GM19035 (cell line): ENCODE measurements around the gene KAZN.

Experiments
- ATAC-seq: cut with Tn5 transposase; IDR thresholded peaks from one replicate; pipeline ENCODE4 v1.9.1; 2021; ENCODE audit not compliant: unreplicated experiment

Gene KAZN

DNA sequence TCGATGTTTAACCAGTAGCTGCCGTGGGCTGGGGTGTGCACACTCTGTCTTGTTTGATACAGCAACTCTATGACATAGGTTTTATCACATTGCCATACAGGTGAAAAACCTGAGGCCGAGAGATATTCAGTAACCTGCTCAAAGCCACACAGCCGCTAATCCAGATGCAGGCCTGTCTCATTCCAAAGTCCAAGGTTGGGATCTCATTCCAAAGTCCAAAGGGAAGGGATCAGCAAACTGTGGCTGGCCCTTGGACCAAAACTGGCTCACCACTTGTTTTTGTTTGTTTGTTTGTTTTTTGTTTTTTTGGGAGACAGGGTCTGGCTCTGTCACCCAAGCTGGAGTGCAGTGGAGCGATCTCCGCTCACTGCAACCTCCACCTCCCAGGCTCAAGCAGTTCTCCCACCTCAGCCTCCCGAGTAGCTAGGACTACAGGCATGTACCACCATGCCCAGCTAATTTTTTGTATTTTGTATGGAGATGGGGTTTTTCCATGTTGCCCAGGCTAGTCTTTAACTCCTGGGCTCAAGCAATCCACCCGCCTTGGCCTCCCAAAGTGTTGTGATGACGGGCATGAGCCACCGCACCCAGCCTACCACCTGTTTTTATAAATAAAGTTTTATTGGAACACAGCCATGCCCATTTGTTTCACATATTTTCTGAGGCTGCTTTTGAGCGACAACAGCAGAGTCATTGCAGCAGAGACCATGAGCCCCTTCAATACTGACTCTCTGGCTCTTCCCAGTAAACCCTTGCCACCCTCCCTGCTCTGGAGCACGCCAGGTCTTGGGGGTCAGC lies 391.6 kb downstream of the KAZN start:
- ATAC-seq = no peak

DNA sequence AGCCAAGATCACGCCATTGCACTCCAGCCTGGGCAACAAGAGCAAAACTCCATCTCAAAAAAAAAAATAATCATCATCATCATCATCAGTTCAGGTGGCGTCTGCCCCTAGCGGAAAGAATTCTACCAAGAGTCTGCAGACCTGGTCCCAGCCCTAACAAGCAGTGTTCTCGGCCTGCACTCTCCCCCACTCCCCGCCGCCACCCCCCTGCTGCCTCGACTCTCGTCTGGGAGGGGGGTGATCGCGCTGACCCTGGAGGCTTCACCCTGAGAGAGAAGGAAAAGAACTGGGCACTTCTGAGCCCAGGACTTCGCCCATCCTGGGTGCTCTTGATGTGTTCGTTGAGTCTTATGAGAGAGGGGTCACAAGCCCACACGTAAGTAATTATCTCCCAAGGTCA lies 394.9 kb downstream of the KAZN start:
- ATAC-seq = no peak

DNA sequence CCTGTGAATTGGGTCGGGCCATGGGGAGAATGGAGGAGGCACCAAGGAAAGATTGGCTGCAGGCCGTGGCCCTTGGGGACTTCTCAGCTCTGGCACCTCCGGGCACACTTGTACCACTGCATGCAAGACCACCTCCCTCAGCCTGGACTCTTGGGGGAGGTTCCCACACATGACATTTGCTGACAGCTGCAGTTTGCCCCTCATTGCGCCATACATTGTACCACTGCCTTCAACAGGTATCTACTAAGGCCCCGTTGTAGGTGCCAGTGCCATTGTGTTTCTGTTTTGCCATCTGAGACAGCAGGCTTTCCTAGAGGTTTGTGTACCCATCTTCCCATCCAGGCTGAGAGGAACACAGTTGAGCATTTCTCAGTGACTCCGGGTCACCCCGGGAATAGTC lies 395.7 kb downstream of the KAZN start:
- no peak for ATAC-seq

DNA sequence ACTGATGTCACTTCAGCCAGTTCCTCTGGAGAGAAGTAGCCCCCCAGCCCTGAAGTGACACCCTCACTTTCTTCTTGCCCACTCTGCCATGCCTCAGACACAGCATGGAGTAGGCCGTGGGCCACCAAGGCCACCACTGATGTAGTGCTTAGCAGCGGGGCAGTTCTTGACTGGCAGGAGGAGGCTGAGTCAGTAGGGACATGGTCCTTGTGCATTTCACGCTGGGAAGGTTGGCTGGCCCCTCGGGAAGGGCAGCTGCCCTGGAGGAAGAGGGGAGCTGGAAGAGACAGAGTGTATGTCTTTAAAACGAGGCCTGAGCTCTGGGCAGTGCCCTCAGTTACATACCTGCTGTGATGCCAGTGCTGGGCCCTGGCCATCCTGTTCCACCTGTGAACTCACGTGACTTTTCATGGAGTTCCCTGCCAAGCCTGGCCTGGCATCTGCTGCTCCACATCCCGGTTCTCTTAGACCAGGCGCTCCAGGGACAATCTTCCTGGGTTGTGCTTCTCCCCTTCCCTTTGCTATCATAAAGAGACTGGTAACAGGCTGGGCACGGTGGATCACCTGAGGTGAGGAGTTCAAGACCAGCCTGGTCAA lies 396.5 kb downstream of the KAZN start:
- ATAC-seq = no peak

DNA sequence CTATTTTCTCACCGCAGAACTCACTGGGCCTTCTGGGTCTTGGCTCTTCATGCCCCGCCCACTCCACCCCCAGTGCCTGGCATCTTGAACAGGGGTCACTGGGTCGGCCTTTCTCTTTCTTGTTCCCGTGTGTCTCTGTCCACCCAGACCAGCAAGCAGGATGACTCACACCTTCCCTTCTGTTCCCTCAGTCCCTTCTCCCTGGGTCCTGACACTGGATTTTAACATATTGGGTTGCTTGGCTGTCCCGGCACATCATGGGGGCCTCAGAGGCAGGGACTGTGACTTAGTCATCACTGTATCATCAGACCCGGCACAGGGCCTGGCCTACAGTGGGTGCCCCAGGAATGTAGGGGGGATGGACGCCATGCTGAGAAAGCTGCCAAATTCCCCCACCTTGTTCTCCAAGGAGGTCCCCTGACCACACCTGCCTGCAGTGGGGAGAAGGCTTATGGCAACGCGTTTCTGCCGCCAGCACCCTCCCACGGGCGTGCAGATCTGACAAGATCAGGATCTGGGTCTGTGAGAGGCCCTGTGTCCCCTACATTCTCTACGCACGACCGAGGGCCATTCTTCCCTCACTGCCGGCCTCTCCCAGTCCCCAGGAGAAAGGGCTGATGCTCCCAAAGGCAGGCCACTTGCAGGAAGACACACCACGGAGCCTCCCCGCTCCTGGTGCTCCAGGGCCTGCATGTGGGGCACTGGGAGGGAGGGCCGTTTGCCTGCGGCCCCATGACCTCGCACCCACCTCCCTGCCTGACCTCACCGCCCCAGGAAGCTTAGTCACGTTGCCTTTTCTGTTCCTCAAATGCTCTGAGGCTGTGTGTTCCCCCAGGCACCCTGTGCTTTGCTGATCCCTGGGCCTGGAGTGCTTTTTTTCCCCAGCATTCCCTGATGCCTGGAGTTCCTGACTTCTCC lies 397.9 kb downstream of the KAZN start:
- ATAC-seq = no peak

DNA sequence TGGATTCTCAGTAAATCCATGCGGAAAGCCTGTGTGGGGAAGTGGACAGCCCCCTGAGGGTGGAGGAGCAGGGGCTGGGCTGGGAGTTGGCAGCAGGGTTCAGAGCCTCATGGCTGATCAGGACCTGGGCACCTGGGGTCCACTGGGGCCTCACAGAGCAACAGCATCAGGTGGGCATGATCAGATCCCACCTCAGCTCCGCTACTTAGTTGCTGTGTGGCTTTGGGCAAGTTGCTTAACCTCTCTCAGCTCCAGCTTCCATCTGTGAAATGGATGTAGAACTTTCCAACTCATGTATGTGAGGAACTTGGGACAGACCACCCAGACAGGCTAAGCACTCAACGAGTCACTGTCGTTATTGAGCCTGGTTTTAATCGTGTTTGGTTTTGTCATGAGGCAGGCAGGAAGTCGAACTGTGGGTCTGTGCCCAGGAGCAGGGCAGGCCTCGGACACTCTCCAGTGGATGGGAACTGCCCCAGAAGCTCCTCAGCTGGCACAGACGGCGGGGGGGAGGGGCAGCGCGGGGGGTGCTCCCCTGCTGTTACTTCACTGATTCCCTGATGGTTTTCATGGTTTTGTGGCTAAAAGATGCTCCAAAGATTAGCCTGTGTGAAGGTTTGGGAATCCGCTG lies 399.3 kb downstream of the KAZN start:
- no peak for ATAC-seq

DNA sequence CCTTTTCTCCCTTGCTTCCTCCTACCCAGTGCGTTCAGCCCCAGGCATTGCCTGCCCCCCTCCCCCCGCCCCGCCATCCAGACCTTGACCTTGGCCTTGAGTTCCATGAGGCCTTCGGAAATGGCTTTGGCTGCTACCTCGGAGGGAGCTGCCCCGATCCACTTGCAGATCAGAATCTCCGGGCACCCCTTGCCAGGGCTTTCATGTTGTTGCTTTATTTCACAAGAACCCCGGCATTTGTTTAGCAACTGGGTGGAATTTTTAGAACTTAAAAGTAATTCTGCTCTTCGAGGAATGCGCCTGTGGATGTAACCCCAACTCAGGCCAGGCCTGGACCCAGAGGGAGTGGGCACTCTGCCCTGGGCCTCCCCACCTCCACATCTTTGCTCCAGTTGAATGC lies 401.0 kb downstream of the KAZN start:
- ATAC-seq = no peak

DNA sequence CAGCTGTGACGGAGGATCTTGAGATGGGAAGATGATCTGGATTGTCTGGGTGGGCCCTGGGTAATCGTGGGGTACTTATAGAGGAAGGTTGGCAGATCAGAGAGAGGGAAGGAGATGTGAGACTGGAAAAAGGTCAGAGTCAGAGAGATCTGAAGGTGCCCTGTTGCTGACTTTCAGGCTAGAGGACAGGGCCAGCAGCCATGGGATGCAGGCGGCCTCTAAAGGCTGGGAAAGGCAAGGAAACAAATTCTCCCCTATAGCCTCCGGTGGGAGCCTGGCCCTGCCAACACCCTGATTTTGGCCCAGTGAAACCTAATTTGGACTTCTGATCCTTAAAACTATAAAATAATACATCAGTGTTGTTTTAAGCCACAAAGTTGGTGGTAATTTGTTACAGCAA lies 401.5 kb downstream of the KAZN start:
- no peak for ATAC-seq

DNA sequence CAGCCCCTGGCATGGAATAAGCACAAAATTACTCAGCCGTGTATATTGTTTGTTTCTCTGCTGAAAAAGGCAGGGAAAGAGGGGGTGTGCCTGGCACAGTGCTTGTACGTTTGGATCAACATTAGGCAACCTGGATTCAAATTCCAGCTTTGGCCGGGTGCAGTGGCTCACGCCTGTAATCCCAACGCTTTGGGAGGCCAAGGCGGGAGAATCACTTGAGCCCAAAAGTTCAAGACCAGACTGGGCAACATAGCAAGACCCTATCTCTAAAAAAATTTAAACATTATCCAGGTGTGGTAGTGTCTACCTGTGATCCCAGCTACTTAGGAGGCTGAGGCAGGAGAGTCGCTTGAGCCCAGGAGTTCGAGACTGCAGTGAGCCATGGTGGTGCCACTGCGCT lies 402.2 kb downstream of the KAZN start:
- ATAC-seq = no peak

DNA sequence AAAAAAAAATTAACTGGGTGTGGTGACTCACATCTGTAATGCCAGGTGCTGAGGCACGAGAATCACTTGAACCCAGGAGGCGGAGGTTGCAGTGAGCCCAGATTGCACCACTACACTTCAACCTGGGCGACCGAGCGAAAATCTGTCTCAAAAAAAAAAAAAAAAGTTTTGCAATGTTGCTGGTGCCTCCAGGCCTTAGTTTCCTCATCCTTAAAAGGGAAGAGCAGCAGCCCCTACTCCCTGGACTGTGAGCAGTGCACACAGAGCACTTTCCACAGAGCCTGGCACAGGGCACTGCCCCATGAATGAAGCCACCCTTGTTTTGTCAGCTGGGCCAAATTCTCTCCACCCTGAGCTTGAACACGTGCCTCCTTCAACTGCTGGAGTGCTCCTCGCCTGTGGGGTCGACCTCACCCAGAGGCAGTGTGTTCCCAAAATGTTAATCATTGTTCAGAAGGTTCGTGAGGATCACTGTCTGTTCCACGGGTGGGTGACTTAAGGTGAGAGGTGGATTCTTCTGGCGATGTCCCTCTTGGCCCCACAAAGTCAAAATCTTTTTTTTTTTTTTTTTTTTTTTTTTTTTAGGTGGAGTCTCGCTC lies 402.9 kb downstream of the KAZN start:
- no peak for ATAC-seq

DNA sequence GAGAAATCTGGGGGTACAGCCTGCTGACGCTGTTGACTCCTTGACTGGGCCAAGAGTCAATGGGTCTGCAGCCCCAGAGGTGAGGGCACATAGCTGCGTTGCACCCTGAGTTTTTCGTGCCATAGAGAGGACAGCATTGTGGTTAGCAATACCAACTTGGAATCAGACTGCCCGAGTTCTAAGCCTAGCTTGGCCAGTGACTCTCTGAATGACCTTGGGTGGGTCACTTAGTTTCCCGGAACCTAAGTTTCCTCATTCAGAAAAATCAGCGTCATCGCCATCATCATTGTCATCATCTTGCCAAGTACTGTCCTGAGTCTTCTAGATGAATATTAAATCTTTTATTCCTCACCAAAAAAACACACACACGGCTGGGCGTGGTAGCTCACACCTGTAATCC lies 403.8 kb downstream of the KAZN start:
- no peak for ATAC-seq

DNA sequence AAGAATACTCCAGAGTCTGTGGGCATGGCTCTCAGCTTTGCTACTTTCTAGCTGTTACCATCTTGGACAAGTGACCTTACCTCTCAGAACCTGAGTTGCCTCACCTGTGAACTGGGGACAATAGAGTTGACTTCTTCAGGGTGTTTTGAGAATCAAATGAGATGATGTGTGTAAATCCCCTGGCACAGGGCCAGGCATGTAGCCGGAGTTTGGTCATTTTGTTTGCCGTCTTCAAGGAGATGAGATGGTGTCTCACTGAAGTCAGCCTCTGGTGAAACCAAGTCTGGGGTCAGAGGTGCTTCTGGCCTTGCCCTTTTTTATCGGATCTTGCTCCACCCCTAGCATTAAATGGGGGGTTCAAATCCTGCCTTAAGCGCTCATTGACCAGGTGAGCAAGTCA lies 405.9 kb downstream of the KAZN start:
- no peak for ATAC-seq

DNA sequence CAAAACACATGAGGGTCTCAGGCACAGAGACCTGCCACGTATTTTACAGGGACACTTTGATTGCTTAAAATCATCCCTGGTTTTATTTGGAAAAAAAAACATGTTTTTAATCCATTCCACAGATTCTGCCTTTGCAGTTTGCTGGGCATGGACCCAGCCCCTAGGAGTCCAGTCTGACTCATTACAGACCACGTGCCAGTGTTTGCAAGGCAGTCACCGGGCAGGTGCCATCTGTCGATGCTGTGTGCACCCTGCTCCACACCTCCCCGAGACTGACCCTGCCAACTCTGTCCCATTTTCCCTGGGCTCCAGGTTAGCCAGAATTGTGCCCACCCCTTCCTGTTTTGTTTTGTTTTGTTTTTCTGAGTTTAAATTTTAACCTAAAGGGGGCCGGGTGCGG lies 406.6 kb downstream of the KAZN start:
- no peak for ATAC-seq

DNA sequence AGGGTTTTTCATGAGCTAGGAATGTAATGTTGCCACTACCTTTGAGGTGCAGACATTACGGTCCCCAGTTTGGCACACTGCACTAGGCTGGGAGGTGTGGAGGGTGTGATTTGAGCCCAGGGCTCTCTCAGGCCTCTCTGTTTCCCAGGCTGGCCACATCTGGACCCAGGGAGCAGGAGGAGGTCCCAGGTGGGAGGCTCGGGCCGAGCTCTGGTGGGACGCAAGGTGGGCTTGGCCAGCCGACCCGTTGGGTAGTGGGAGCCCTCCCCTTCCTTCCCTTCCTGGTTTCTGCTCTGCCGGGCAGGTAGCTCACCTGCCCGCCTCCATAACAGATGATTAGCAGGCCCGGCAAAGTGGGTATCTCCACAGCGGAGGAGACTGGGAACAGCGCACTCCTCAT lies 408.9 kb downstream of the KAZN start:
- ATAC-seq = no peak

DNA sequence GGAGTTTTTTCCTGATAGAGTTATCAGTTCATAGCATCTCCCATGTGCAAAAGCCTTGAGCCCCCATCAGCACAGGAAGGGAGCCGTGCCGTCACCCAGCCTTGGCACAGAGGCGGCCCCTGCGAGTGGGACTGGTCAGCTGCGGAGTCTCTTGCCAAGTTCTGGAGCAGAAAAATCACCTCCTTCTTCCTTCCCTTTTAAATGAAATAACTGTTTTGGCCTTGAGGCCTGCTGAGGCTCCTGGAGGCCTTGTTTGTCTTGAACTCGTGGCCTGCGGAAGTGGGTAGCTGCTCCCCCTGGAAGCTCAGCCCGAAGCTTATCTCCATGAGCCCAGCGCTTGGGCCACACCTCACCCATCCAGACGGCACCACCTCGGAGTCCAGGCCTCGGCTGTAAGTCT lies 409.4 kb downstream of the KAZN start:
- ATAC-seq = no peak

DNA sequence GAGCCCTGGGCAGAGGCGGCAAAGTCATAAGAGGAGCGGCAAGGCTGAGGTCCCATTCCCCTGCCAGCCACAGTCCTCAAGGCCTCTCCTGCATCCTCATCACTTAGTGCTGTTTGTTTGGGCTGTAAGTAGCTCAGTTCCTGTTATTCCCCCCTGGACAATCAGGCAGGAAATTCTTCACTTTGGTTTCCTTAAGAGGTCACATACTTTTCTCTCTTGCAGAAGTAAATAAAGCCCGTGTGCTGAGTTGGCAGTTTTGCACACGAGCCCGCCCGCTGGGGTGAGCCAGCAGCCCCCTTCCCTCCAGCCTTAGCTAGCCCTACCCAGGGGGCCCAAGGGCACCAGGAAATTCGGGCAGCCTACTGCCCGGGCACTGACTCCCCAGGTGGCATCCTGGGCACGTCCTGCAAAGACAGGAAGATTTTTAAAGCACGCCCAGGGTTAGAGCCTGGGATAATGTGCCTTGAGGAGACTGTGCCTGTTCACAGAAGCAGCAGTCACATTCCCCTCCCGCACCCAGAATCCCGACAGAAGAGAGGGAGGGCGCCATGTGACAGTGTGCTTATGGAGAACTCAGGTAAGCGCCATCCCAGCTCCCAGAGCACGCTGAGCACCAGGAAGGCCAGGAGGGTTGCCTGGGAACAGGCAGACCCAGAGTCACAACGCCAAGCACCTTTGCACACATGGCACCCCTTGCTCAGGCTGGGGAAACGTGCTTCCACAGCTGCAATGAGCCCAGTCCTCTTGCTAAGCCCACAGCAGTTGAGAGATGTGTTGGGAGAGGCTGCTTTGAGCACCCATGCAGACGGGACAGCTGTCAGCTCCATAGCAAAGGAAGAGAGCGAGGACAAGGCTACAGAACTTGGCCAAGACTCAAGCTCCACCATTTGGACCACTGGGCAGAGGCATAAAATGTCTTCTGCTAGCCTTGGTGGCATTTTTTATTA lies 410.6 kb downstream of the KAZN start:
- no peak for ATAC-seq

DNA sequence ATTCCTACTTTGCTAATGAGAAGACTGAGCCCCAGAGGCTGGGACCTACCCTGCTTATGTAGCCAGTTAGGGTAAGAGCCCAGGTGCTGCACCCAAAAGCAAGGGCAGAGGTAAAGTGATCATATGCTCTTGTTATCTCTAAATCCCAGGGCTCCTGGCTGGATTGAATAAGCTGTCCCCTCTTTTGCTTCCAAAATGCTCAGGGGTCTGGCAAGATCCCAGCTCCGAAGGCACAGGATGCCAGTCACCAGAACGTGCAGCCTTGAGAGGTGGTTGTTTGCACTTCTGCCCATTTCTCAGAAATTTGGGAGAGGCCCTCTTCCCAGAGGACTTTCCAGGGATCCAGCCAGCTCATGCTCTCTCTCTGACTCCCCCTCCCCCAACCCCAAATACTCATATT lies 412.7 kb downstream of the KAZN start:
- no peak for ATAC-seq

DNA sequence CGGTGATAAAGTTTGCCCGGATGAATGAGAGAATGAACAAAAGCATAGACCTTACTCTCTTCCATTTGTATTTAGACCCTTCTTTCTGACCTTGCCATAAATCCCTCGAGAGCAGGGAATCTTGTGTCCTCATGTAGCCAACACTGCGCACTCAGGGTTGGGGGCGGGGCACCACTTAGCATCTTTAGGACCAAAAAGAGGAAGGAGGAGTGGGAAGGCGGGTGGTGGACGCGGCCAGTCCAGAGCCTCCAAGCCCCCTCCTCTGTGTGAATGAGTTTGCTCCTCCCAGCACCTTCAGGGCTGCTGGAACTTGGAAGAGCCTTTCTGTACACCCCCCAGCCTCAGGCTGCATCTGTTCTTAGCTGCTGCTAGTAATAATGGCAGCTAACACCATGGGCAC lies 413.2 kb downstream of the KAZN start:
- ATAC-seq = no peak

DNA sequence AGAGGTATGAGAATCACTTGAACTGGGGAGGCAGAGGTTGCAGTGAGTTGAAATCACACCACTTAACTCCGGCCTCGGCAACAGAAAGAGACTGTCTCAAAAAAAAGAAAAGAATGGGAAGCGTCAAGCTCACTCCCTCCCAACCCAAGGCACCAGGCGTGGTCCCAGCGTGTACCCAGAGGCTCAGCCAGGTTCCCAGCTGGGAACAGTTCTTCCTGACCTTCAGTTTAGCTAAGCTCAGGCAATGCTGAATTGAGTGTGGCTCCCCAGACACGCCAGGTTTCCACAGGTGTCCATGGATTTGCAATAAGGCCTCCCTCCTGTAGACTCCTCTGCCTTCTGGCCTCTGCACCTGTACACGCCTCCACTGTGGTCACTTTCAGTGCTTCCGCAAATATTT lies 414.3 kb downstream of the KAZN start:
- no peak for ATAC-seq

DNA sequence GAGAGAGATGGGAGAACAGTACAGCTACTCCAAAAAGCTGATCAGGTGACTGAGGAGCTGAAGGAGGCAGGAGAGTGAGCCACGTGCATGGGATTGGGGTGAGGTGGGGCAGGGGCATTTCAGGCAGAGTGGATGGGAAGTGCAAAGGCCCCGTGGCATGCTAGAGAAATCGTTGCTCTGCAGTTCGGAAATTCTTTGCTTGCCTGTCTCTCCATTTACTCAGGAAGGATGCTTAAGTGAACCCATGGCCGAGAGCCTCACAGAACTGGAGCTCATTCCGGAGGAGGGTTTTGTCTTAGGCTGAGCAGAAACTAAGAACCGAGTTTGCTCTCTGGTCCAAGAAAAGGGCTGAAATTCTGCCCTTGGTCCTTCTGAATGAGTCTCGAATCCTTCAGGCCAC lies 415.3 kb downstream of the KAZN start:
- no peak for ATAC-seq
